Measurements from ENCODE around the gene ETNK2.

DNA sequence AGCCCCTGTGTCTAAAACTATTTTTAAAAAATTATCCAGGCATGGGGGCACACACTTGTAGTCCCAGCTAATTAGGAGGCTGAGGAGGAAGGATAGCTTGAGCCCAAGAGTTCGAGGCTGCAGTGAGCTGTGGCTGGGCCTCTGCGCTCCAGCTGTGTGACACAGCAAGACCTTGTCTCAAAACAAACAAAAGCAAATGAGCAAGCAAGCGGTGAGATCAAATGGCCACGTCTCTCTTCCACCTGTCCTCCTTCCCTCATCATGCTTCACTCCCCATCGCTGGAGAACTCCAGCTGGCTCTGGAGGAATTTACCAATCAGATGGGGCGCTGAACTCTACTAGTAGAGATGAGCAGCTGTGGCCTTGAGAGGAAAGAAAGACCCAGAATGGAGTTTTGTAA is 28.3 kb upstream of the ETNK2 start:
- TF ChIP-seq, protein P1, sequence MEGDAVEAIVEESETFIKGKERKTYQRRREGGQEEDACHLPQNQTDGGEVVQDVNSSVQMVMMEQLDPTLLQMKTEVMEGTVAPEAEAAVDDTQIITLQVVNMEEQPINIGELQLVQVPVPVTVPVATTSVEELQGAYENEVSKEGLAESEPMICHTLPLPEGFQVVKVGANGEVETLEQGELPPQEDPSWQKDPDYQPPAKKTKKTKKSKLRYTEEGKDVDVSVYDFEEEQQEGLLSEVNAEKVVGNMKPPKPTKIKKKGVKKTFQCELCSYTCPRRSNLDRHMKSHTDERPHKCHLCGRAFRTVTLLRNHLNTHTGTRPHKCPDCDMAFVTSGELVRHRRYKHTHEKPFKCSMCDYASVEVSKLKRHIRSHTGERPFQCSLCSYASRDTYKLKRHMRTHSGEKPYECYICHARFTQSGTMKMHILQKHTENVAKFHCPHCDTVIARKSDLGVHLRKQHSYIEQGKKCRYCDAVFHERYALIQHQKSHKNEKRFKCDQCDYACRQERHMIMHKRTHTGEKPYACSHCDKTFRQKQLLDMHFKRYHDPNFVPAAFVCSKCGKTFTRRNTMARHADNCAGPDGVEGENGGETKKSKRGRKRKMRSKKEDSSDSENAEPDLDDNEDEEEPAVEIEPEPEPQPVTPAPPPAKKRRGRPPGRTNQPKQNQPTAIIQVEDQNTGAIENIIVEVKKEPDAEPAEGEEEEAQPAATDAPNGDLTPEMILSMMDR (IDR thresholded peaks at IDR 0.05) = no peak
- TF ChIP-seq POLR2A (IDR thresholded peaks at IDR 0.05) = no peak

All from Peyer's patch (tissue), 4 donors.